HepG2 (cell line): ENCODE measurements around the gene SOX12. TPM values are rescaled to one million over a fixed set of nuclear protein-coding genes. Genes with fewer than 3 reads are reported as not detected.
A peak's percentile ranks its signal among the peaks of the same experiment; 100 is the strongest.

Experiments
- ELF4 ChIP-seq: sonication (generic); formaldehyde crosslinking; IDR thresholded peaks from 2 replicates; pipeline ENCODE4 v1.5.0; 2020; ENCODE audit warnings: missing genetic modification reagents, mild to moderate bottlenecking, moderate library complexity, borderline replicate concordance
- GZF1 ChIP-seq: sonication (generic); formaldehyde crosslinking; IDR thresholded peaks from 2 replicates; pipeline ENCODE4 v1.5.1; 2020; ENCODE audit warnings: mild to moderate bottlenecking, missing genetic modification reagents
- IRX3 ChIP-seq: sonication (generic); formaldehyde crosslinking; IDR thresholded peaks from 2 replicates; pipeline ENCODE4 v1.8.1; 2023; ENCODE audit warnings: mild to moderate bottlenecking, low read depth, missing genetic modification reagents, borderline replicate concordance
- KDM3A ChIP-seq: IDR thresholded peaks from 2 replicates; pipeline ENCODE4 v1.6.1; 2018; ENCODE audit warnings: low read depth, missing compliant biosample characterization
- KDM5A ChIP-seq: fragments of 200-600 bp; sonication (generic); IDR thresholded peaks from 2 replicates; pipeline ENCODE4 v1.7.0; 2018; ENCODE audit warnings: antibody characterized with exemption, mild to moderate bottlenecking, low read length, borderline replicate concordance
- MLX ChIP-seq: IDR thresholded peaks from 2 replicates; pipeline ENCODE4 v1.6.1; 2016
- PHF8 ChIP-seq: sonication (generic); formaldehyde crosslinking; IDR thresholded peaks from 2 replicates; pipeline ENCODE4 v1.5.0; 2020; ENCODE audit warnings: missing genetic modification reagents
- PLSCR1 ChIP-seq: sonication (generic); formaldehyde crosslinking; IDR thresholded peaks from 2 replicates; pipeline ENCODE4 v1.5.0; 2020; ENCODE audit warnings: missing genetic modification reagents, mild to moderate bottlenecking, borderline replicate concordance
- REST ChIP-seq, 2 experiments: IDR thresholded peaks; 2 replicates each; pipeline ENCODE4 v1.6.1; 2011 to 2012; ENCODE audit warnings: low read length in 2 of 2, borderline replicate concordance in 1 of 2, low read depth in 1 of 2, mild to moderate bottlenecking in 1 of 2, moderate library complexity in 1 of 2
- ZIK1 ChIP-seq: sonication (generic); formaldehyde crosslinking; IDR thresholded peaks from 2 replicates; pipeline ENCODE4 v1.5.0; 2020; ENCODE audit warnings: mild to moderate bottlenecking, low read depth, missing genetic modification reagents, borderline replicate concordance
- ZNF264 ChIP-seq: sonication (generic); formaldehyde crosslinking; IDR thresholded peaks from 2 replicates; pipeline ENCODE4 v1.4.0; 2020; ENCODE audit warnings: missing genetic modification reagents
- ZNF354B ChIP-seq: sonication (generic); formaldehyde crosslinking; IDR thresholded peaks from 2 replicates; pipeline ENCODE4 v1.8.0; 2022; ENCODE audit warnings: mild to moderate bottlenecking, missing genetic modification reagents
- ZNF362 ChIP-seq: sonication (generic); formaldehyde crosslinking; IDR thresholded peaks from 2 replicates; pipeline ENCODE4 v1.4.0; 2020; ENCODE audit warnings: missing genetic modification reagents, mild to moderate bottlenecking, borderline replicate concordance
- ZNF567 ChIP-seq: sonication (generic); formaldehyde crosslinking; IDR thresholded peaks from 2 replicates; pipeline ENCODE4 v1.8.1; 2023; ENCODE audit warnings: mild to moderate bottlenecking, missing genetic modification reagents, borderline replicate concordance
- ZNF841 ChIP-seq: sonication (generic); formaldehyde crosslinking; IDR thresholded peaks from 2 replicates; pipeline ENCODE4 v1.8.1; 2023; ENCODE audit warnings: missing genetic modification reagents, borderline replicate concordance
- ZSCAN29 ChIP-seq: sonication (generic); formaldehyde crosslinking; conservative IDR thresholded peaks from 2 replicates; pipeline ENCODE4 v1.4.0; 2020; ENCODE audit warnings: mild to moderate bottlenecking, missing genetic modification reagents
- polyA plus RNA-seq, 8 experiments: library from polyadenylated mRNA; depleted of rRNA in 3 of 8; stranded (reverse) in 7 of 8; unstranded in 1 of 8; fragments of >200 nt; fragmentation: Illumina TruSeq in 4 of 8; extraction: Trizol in 4 of 8; gene quantifications; 2 replicates each; pipeline versions ENCODE4 v1.2.1 to v1.2.3, GENCODE V29; 2011 to 2016; ENCODE audit warnings: low read depth in 4 of 8, missing spikeins in 1 of 8, mixed read lengths in 1 of 8; ENCODE audit not compliant: insufficient read depth in 1 of 8
- total RNA-seq, 5 experiments: library from RNA; depleted of rRNA; stranded (reverse); fragments of >200 nt; fragmentation: Illumina TruSeq; extraction: Trizol; gene quantifications; 2 replicates each; pipeline ENCODE4 v1.2.3, GENCODE V29; 2016; ENCODE audit warnings: low read depth in 1 of 5
- TF ChIP-seq, protein P1 (sequence below): IDR thresholded peaks from 2 replicates; pipeline ENCODE4 v1.6.1; 2016; ENCODE audit warnings: low read depth, borderline replicate concordance
- TF ChIP-seq, protein P2 (sequence below): IDR thresholded peaks from 2 replicates; pipeline ENCODE4 v1.6.1; 2016; ENCODE audit warnings: missing biosample characterization, missing genetic modification reagents, low read depth
- TF ChIP-seq, protein P3 (sequence below): sonication (generic); formaldehyde crosslinking; IDR thresholded peaks from 2 replicates; pipeline ENCODE4 v1.9.0; 2021; ENCODE audit warnings: missing genetic modification reagents, borderline replicate concordance

SOX12 gene
- total and polyA plus RNA-seq, 2 of the 13 experiments (the other 11 are each of a cell fraction or from before 2014, with no cell fraction given), result 10.0 to 18.7 TPM

DNA sequence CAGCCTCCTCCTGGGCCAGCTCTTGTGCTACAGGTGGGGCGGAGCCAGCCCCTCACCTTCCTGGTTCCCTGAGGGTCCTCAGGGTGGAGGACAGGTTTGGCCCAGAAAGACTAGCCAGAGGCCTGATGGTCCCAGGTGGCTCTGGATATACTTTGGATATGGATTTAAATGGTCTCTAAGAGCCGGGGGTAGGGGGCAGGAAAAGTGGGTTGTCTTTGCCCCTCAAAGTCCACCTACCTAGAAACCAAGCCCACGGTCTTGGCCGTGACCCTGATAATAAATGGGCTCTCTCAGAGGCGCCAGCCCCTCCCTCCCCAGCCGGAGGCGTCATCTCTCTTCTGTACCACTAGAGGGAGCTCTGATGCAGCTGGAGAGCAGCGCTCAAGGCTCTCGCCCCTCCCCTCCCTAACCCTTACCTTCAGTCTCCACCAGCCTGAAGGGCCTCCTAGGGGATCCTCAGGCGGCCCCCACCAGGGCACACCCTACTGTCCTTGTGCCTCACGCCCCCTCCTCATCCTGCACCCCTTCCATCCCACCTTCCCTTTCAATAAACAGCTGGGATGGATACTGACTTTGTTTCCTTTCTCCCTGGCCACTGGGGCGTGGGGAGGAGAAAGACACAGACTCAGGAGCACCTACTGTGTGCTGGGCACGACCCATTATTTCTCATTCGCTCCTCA is 29.1 kb downstream of the SOX12 start (continued):
- peak; percentile 51; the same call in 1 of the 2 replicates for TF ChIP-seq PLSCR1 (CRISPR knock-in tag)
- TF ChIP-seq REST (IDR thresholded peaks at IDR 0.05; ENCODE audit: borderline replicate concordance in 1 of 2, low read depth in 1 of 2, low read length in 2 of 2), result no peak
- no peak; the same call in 1 of the 2 replicates for TF ChIP-seq IRX3
- no peak for TF ChIP-seq ZSCAN29
- TF ChIP-seq ELF4 (CRISPR knock-in tag), result no peak
- peak; percentile 99 for TF ChIP-seq KDM3A (CRISPR knock-in tag)
- no peak for TF ChIP-seq MLX (CRISPR knock-in tag)
- peak; percentile 72; the same call in 1 of the 2 replicates for TF ChIP-seq ZNF354B (CRISPR knock-in tag)
- TF ChIP-seq ZIK1 (CRISPR knock-in tag), result no peak
- TF ChIP-seq ZNF362 (CRISPR knock-in tag), result peak; percentile 56; the same call in 1 of the 2 replicates
- TF ChIP-seq, protein P1, sequence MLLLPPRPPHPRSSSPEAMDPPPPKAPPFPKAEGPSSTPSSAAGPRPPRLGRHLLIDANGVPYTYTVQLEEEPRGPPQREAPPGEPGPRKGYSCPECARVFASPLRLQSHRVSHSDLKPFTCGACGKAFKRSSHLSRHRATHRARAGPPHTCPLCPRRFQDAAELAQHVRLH (CRISPR knock-in tag), result peak; percentile 93; the same call in 1 of the 2 replicates
- TF ChIP-seq, protein P2, sequence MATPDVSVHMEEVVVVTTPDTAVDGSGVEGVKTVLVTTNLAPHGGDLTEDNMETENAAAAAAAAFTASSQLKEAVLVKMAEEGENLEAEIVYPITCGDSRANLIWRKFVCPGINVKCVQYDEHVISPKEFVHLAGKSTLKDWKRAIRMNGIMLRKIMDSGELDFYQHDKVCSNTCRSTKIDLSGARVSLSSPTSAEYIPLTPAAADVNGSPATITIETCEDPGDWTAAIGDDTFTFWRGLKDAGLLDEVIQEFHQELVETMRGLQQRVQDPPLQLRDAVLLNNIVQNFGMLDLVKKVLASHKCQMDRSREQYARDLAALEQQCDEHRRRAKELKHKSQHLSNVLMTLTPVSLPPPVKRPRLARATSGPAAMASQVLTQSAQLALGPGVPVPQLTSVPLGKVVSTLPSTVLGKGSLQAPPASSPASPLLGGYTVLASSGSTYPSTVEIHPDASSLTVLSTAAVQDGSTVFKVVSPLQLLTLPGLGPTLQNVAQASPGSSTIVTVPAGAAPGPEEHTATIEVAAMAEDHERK (CRISPR knock-in tag), result peak; percentile 36; the same call in 1 of the 2 replicates
- no peak for TF ChIP-seq GZF1 (CRISPR knock-in tag)
- 0 out of 2 replicates have a peak, but pooled peaks have one; percentile 39 for TF ChIP-seq PHF8 (CRISPR knock-in tag)
- TF ChIP-seq KDM5A, result no peak
- TF ChIP-seq ZNF264 (CRISPR knock-in tag), result no peak; the same call in 1 of the 2 replicates
- no peak for TF ChIP-seq ZNF841
- peak; percentile 92; the same call in 1 of the 2 replicates for TF ChIP-seq ZNF567 (CRISPR knock-in tag)
- TF ChIP-seq, protein P3, sequence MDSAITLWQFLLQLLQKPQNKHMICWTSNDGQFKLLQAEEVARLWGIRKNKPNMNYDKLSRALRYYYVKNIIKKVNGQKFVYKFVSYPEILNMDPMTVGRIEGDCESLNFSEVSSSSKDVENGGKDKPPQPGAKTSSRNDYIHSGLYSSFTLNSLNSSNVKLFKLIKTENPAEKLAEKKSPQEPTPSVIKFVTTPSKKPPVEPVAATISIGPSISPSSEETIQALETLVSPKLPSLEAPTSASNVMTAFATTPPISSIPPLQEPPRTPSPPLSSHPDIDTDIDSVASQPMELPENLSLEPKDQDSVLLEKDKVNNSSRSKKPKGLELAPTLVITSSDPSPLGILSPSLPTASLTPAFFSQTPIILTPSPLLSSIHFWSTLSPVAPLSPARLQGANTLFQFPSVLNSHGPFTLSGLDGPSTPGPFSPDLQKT (CRISPR knock-in tag), result no peak
